Choroid plexus epithelial cell (primary cell): ENCODE results near the gene CELF4.

ENCODE experiments used
- DNase-seq: peaks from one replicate; pipeline ENCODE4 v3.0.0-alpha.2; 2010; ENCODE audit warnings: low read depth
- H3K4me3 ChIP-seq: 2 replicates; pipeline ENCODE4 v1.5.1; 2011; ENCODE audit warnings: low read depth, mild to moderate bottlenecking, control low read depth, low read length, moderate library complexity
- CTCF ChIP-seq: conservative IDR thresholded peaks from 2 replicates; pipeline ENCODE4 v1.5.1; 2011; ENCODE audit warnings: low read depth, mild to moderate bottlenecking, control low read depth, inconsistent platforms, low read length, moderate library complexity

Gene CELF4

GRCh38 chr18:37604032-37604431 lies 38.4 kb upstream of the CELF4 start:
- no peak for TF ChIP-seq CTCF
- no peak overlapping the region for H3K4me3 ChIP-seq
- DNase-seq: no peak

- no peak overlapping the region for H3K4me3 ChIP-seq
- TF ChIP-seq CTCF: no peak
- DNase-seq: no peak
Measured at GRCh38 chr18:37598966-37599896, 33.6 kb upstream of the CELF4 start.

GRCh38 chr18:37598396-37598795 lies 32.8 kb upstream of the CELF4 start:
- H3K4me3 ChIP-seq: no peak overlapping the region
- no peak for DNase-seq
- TF ChIP-seq CTCF: no peak

GRCh38 chr18:37590346-37590745 lies 24.7 kb upstream of the CELF4 start:
- H3K4me3 ChIP-seq: no peak overlapping the region
- TF ChIP-seq CTCF: no peak
- DNase-seq: no peak

GRCh38 chr18:37588289-37588688 lies 22.7 kb upstream of the CELF4 start:
- DNase-seq: no peak
- H3K4me3 ChIP-seq: no peak overlapping the region
- no peak for TF ChIP-seq CTCF

- DNase-seq: no peak
- no peak overlapping the region for H3K4me3 ChIP-seq
- no peak for TF ChIP-seq CTCF
Measured at GRCh38 chr18:37586656-37587225, 21.1 kb upstream of the CELF4 start.
